ENCODE measurements around the gene TNFRSF21.

DNA sequence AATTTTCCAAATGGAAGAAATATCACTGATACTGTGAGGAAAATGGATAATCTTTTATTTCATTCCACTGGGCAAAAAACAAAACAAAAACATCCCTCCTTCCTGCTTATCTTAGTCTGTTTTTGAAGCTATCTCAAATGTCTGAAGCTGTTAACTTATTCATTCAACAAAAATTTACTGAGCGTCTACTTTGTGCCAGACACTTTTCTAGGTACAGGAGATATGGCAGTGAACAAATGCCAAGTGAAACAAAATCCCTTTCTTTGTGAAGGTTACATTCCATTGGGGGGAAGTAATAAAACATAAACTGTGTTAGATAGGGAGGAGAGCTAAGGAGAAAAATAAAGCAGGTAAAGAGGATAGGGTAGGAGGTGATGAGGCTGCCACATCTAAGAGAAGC is 47.5 kb downstream of the TNFRSF21 start:
- TF ChIP-seq, protein P1, sequence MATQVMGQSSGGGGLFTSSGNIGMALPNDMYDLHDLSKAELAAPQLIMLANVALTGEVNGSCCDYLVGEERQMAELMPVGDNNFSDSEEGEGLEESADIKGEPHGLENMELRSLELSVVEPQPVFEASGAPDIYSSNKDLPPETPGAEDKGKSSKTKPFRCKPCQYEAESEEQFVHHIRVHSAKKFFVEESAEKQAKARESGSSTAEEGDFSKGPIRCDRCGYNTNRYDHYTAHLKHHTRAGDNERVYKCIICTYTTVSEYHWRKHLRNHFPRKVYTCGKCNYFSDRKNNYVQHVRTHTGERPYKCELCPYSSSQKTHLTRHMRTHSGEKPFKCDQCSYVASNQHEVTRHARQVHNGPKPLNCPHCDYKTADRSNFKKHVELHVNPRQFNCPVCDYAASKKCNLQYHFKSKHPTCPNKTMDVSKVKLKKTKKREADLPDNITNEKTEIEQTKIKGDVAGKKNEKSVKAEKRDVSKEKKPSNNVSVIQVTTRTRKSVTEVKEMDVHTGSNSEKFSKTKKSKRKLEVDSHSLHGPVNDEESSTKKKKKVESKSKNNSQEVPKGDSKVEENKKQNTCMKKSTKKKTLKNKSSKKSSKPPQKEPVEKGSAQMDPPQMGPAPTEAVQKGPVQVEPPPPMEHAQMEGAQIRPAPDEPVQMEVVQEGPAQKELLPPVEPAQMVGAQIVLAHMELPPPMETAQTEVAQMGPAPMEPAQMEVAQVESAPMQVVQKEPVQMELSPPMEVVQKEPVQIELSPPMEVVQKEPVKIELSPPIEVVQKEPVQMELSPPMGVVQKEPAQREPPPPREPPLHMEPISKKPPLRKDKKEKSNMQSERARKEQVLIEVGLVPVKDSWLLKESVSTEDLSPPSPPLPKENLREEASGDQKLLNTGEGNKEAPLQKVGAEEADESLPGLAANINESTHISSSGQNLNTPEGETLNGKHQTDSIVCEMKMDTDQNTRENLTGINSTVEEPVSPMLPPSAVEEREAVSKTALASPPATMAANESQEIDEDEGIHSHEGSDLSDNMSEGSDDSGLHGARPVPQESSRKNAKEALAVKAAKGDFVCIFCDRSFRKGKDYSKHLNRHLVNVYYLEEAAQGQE (IDR thresholded peaks at IDR 0.05; ENCODE audit: borderline replicate concordance): no peak
- TF ChIP-seq, protein P2, sequence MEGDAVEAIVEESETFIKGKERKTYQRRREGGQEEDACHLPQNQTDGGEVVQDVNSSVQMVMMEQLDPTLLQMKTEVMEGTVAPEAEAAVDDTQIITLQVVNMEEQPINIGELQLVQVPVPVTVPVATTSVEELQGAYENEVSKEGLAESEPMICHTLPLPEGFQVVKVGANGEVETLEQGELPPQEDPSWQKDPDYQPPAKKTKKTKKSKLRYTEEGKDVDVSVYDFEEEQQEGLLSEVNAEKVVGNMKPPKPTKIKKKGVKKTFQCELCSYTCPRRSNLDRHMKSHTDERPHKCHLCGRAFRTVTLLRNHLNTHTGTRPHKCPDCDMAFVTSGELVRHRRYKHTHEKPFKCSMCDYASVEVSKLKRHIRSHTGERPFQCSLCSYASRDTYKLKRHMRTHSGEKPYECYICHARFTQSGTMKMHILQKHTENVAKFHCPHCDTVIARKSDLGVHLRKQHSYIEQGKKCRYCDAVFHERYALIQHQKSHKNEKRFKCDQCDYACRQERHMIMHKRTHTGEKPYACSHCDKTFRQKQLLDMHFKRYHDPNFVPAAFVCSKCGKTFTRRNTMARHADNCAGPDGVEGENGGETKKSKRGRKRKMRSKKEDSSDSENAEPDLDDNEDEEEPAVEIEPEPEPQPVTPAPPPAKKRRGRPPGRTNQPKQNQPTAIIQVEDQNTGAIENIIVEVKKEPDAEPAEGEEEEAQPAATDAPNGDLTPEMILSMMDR (IDR thresholded peaks at IDR 0.05; ENCODE audit: poor library complexity, severe bottlenecking): no peak
- TF ChIP-seq MXI1 (conservative IDR thresholded peaks at IDR 0.05; ENCODE audit: poor library complexity, severe bottlenecking) (no peak), RAD21 (conservative IDR thresholded peaks at IDR 0.05) (no peak), POLR2AphosphoS5 (IDR thresholded peaks at IDR 0.05) (no peak), EP300 (conservative IDR thresholded peaks at IDR 0.05; ENCODE audit: poor library complexity, severe bottlenecking) (no peak), SMC3 (conservative IDR thresholded peaks at IDR 0.05; ENCODE audit: poor library complexity) (no peak)

Measured in neural cell (in vitro differentiated cells).